ENCODE measurements around the gene CHRNB1. TPM values are rescaled to one million over a fixed set of nuclear protein-coding genes. Genes with fewer than 3 reads are reported as not detected.
"Not testable (repeated sequence)": the region's sequence is repeated elsewhere in the genome, so short reads cannot be mapped to it uniquely, and the experiment has no call there.

CHRNB1 gene
- total and polyA plus RNA-seq, 5 donors, result 11.4 to 16.1 (median 13.2) TPM

- intact Hi-C loops (cut with DNase I), result loop anchor here in 1 of 4 donors (5.0 kb wide), 1 partner anchor 133 kb away; no protein-coding TSS in a partner anchor
- peak overlapping the region; percentile 93 for H3K27ac ChIP-seq (ENCODE audit: low read length)
- peaks cover 15% of the 10 kb centered on the region for H3K4me1 ChIP-seq (ENCODE audit: control insufficient read depth, insufficient read depth, low read length)
- 5% methylated on average over 8 of the region's 8 CpGs for WGBS
- no peak for ATAC-seq
- no peaks in the 10 kb centered on the region for H3K9me3 ChIP-seq (ENCODE audit: control insufficient read depth, low read length)
- no peak for DNase-seq
- peak overlapping the region; percentile 98 for H3K4me3 ChIP-seq (ENCODE audit: low read length)
- H3K27me3 ChIP-seq (ENCODE audit: control insufficient read depth, insufficient read depth), result no peaks in the 10 kb centered on the region
These were observed 35.2 kb downstream of the CHRNB1 start for GRCh38 chr17:7480089-7480384.

- peak within 1 kb of the TSS; percentile 93 for H3K27ac ChIP-seq (ENCODE audit: low read length)
- DNase-seq, result peak in 1 of 3 donors; percentile 9
- peaks cover 13% of the 10 kb centered on the region for H3K4me1 ChIP-seq (ENCODE audit: control insufficient read depth, insufficient read depth, low read length)
- H3K4me3 ChIP-seq (ENCODE audit: low read length); H3K27me3 ChIP-seq (ENCODE audit: control insufficient read depth, insufficient read depth); ATAC-seq; H3K9me3 ChIP-seq (ENCODE audit: control insufficient read depth, low read length): not testable (repeated sequence)
- WGBS, result 96% methylated on average over 4 of the region's 4 CpGs
- intact Hi-C loops (cut with DNase I), result loop anchor here in 1 of 4 donors (5.0 kb wide), 1 partner anchor 134 kb away; no protein-coding TSS in a partner anchor
These were observed 36.4 kb downstream of the CHRNB1 start, which contains the start of gene SLC35G6 for GRCh38 chr17:7481275-7481674. Gene SLC35G6 (plus strand): TSS chr17:7481446. CDS start chr17:7481517, 71 bp downstream.

- WGBS, result 83% methylated on average over 31 of the region's 31 CpGs
- peak in 2 of 3 donors; percentile 17 to 50 for DNase-seq
- not testable (repeated sequence) for H3K27me3 ChIP-seq (ENCODE audit: control insufficient read depth, insufficient read depth); H3K9me3 ChIP-seq (ENCODE audit: control insufficient read depth, low read length); H3K4me3 ChIP-seq (ENCODE audit: low read length); H3K4me1 ChIP-seq (ENCODE audit: control insufficient read depth, insufficient read depth, low read length); ATAC-seq; H3K27ac ChIP-seq (ENCODE audit: low read length)
- intact Hi-C loops (cut with DNase I), result loop anchor here in 1 of 4 donors (5.0 kb wide), 1 partner anchor 135 kb away; no protein-coding TSS in a partner anchor
These were observed 37.2 kb downstream of the CHRNB1 start for GRCh38 chr17:7481842-7482741.

GRCh38 chr17:7482742-7483088 lies 37.9 kb downstream of the CHRNB1 start:
- WGBS, result 62% methylated on average over 6 of the region's 6 CpGs
- not testable (repeated sequence) for H3K4me3 ChIP-seq (ENCODE audit: low read length); ATAC-seq; H3K9me3 ChIP-seq (ENCODE audit: control insufficient read depth, low read length); H3K27me3 ChIP-seq (ENCODE audit: control insufficient read depth, insufficient read depth); H3K4me1 ChIP-seq (ENCODE audit: control insufficient read depth, insufficient read depth, low read length)
- peak overlapping the region; percentile 100 for H3K27ac ChIP-seq (ENCODE audit: low read length)
- DNase-seq, result peak in 1 of 3 donors; percentile 21
- intact Hi-C loops (cut with DNase I), result loop anchor here in 1 of 4 donors (5.0 kb wide), 1 partner anchor 135 kb away; no protein-coding TSS in a partner anchor

GRCh38 chr17:7483255-7484066 lies 38.6 kb downstream of the CHRNB1 start:
- DNase-seq (peak; percentile 96 to 98 (median 97)), ATAC-seq (peak; percentile 77 to 81)
- H3K4me1 ChIP-seq (ENCODE audit: control insufficient read depth, insufficient read depth, low read length), result peaks cover 9% of the 10 kb centered on the region
- no peaks in the 10 kb centered on the region for H3K9me3 ChIP-seq (ENCODE audit: control insufficient read depth, low read length)
- WGBS, result under 1% methylated on average over 38 of the region's 38 CpGs
- H3K27me3 ChIP-seq (ENCODE audit: control insufficient read depth, insufficient read depth), result no peaks in the 10 kb centered on the region
- intact Hi-C loops (cut with DNase I), result loop anchor here in 1 of 4 donors (5.0 kb wide), 1 partner anchor 136 kb away; no protein-coding TSS in a partner anchor
- peak overlapping the region; percentile 100 for H3K27ac ChIP-seq (ENCODE audit: low read length)
- H3K4me3 ChIP-seq (ENCODE audit: low read length), result peak overlapping the region; percentile 75

- DNase-seq, result peak; percentile 99 to 100 (median 100)
- WGBS, result under 1% methylated on average over 63 of the region's 64 CpGs
These were observed 39.4 kb downstream of the CHRNB1 start, which contains the start of gene POLR2A for GRCh38 chr17:7484067-7484918. Gene POLR2A (plus strand): TSS chr17:7484366.

GRCh38 chr17:7484919-7485377 lies 40.1 kb downstream of the CHRNB1 start:
- Histone ChIP-seq H3K27me3 (ENCODE audit: control insufficient read depth, insufficient read depth) (no peaks in the 10 kb centered on the region), H3K9me3 (ENCODE audit: control insufficient read depth, low read length) (no peaks in the 10 kb centered on the region), H3K4me3 (ENCODE audit: low read length) (peak overlapping the region; percentile 76), H3K4me1 (ENCODE audit: control insufficient read depth, insufficient read depth, low read length) (peaks cover 9% of the 10 kb centered on the region), H3K27ac (ENCODE audit: low read length) (peak overlapping the region; percentile 74)
- DNase-seq (no peak), ATAC-seq (no peak)
- intact Hi-C loops (cut with DNase I), result loop anchor here in 2 of 4 donors (5.0 kb wide), 2 partner anchors 93 to 138 kb away; partner anchors contain the start of gene PLSCR3 (in 1 of the 2)
- WGBS, result under 1% methylated on average over 19 of the region's 19 CpGs

More at GRCh38 chr17:7484067-7484918, 39.4 kb downstream of the CHRNB1 start, which contains the start of gene POLR2A:
- Histone ChIP-seq H3K27me3 (ENCODE audit: control insufficient read depth, insufficient read depth) (no peaks in the 10 kb centered on the region), H3K4me3 (ENCODE audit: low read length) (peak within 1 kb of the TSS; percentile 76), H3K9me3 (ENCODE audit: control insufficient read depth, low read length) (no peaks in the 10 kb centered on the region), H3K27ac (ENCODE audit: low read length) (peak within 1 kb of the TSS; percentile 100), H3K4me1 (ENCODE audit: control insufficient read depth, insufficient read depth, low read length) (peaks cover 9% of the 10 kb centered on the region)
- ATAC-seq, result peak; percentile 89 to 92
- intact Hi-C loops (cut with DNase I), result loop anchor here in 1 of 4 donors (5.0 kb wide), 1 partner anchor 137 kb away; no protein-coding TSS in a partner anchor

- DNase-seq (no peak), ATAC-seq (no peak)
- Histone ChIP-seq H3K27ac (ENCODE audit: low read length) (no peak overlapping the region), H3K4me3 (ENCODE audit: low read length) (peak overlapping the region; percentile 34), H3K9me3 (ENCODE audit: control insufficient read depth, low read length) (no peaks in the 10 kb centered on the region), H3K27me3 (ENCODE audit: control insufficient read depth, insufficient read depth) (no peaks in the 10 kb centered on the region), H3K4me1 (ENCODE audit: control insufficient read depth, insufficient read depth, low read length) (peaks cover 9% of the 10 kb centered on the region)
- intact Hi-C loops (cut with DNase I), result loop anchor here in 1 of 4 donors (5.0 kb wide), 1 partner anchor 94 kb away; the partner anchor contains the start of gene PLSCR3
- 45% methylated on average over 3 of the region's 3 CpGs for WGBS
These were observed 41.3 kb downstream of the CHRNB1 start for GRCh38 chr17:7486181-7486580.

GRCh38 chr17:7490144-7490543 lies 45.3 kb downstream of the CHRNB1 start:
- ATAC-seq, result no peak
- Histone ChIP-seq H3K27me3 (ENCODE audit: control insufficient read depth, insufficient read depth) (no peaks in the 10 kb centered on the region), H3K9me3 (ENCODE audit: control insufficient read depth, low read length) (no peaks in the 10 kb centered on the region), H3K4me3 (ENCODE audit: low read length) (no peak overlapping the region), H3K4me1 (ENCODE audit: control insufficient read depth, insufficient read depth, low read length) (peaks cover 12% of the 10 kb centered on the region), H3K27ac (ENCODE audit: low read length) (no peak overlapping the region)
- WGBS, result 72% methylated on average over 8 of the region's 8 CpGs
- intact Hi-C loops (cut with DNase I), result no loop called here
- DNase-seq, result peak in 1 of 3 donors; percentile 13

GRCh38 chr17:7491583-7491982 lies 46.7 kb downstream of the CHRNB1 start:
- Histone ChIP-seq H3K9me3 (ENCODE audit: control insufficient read depth, low read length) (no peaks in the 10 kb centered on the region), H3K27ac (ENCODE audit: low read length) (no peak overlapping the region), H3K27me3 (ENCODE audit: control insufficient read depth, insufficient read depth) (no peaks in the 10 kb centered on the region), H3K4me3 (ENCODE audit: low read length) (no peak overlapping the region), H3K4me1 (ENCODE audit: control insufficient read depth, insufficient read depth, low read length) (peaks cover 10% of the 10 kb centered on the region)
- no peak for DNase-seq
- 98% methylated on average over 1 of the region's 1 CpG for WGBS
- ATAC-seq, result no peak
- intact Hi-C loops (cut with DNase I), result no loop called here
